Stimulated activated CD4-positive, alpha-beta T cell treated with anti-CD3 and anti-CD28 coated beads, Interleukin-12 subunit alpha, Interleukin-12 subunit beta, amount 100 ng/mL, for 4 hours (primary cell): Measurements from ENCODE around the gene ANKRD18A.

ENCODE experiments used
- DNase-seq: peaks from one replicate; pipeline ENCODE4 v3.0.0-alpha.2; 2020

The ANKRD18A gene

GRCh38 chr9:38620483-38621433, at the start of gene ANKRD18A:
Gene ANKRD18A, minus strand, starts transcription at chr9:38620596. Its CDS starts 311 bp downstream, at chr9:38620285.
- DNase-seq, result peak; percentile 73

- no peak for DNase-seq
Observed at GRCh38 chr9:38668791-38669466, 48.5 kb upstream of the ANKRD18A start.

- no peak for DNase-seq
Observed at GRCh38 chr9:38662763-38663593, 42.6 kb upstream of the ANKRD18A start.

GRCh38 chr9:38659538-38659937, 39.1 kb upstream of the ANKRD18A start:
- no peak for DNase-seq

DNA sequence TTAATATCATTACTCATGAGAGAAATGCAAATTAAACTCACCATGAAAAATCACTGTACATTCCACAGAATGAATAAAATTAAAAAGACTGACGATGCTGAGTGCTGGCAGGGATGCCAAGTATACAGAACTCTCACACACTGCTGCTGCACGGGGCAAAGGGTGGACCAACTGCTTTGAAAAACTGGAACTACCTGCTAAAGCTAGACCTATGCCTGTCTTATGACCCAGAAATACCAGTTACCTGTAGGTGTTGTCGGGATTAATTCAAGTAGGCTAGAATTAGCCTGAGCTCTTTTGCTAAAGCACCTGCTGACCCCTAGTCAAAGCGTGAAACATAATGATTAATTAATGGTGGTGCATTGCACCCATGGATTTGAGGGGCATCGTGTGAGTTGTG, 36.5 kb upstream of the ANKRD18A start:
- no peak for DNase-seq

GRCh38 chr9:38652486-38652885, 32.1 kb upstream of the ANKRD18A start:
- DNase-seq, result no peak

DNA sequence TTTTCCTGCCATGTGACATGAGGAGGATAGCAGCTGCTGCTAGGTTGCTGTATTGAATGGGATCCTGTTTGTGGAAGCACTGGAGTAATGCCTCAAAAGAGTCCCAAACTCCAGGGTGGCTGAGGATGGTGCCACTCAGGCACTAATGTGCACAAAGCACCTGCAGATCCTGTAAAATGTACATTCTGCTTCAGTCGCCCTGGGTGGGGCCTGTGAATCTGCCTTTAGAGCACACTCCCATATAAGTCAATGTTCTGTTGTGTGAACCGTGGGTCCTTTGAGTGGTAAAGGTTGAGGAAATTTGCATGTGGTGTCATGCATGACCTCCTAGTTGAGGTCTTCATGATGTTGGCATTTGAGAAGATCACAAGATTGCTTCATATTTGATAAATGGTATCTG, 31.6 kb upstream of the ANKRD18A start:
- DNase-seq, result no peak

DNA sequence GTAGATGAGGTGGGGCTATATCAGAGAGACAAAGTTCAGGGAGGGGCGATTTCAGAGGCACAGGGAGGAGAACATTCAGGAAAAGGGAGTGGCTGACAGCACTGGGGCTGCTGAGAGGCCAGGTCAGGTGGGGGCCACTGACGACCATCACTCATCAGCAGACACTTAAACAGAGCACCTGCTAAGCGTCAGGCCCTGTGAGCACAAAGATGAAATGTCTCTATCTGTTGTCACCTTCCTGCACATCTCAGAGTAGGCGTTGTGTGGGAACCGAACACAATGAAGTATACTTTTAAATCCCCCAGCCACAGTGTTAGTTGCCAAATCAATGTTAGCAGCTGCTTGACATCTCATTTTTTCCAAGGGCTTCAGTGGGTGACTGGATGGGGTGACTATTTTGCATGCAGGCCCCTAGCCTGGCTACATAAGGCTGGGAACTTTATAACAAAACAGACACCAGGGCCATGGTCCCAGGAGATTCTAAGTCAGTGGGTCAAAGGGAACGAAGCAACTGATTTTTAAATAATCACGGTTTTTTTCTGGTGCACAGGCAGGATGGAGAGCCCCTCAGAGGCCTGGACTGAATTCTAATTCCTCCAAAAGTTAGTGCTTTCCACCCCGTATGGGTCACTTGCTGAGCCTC, 31.1 kb upstream of the ANKRD18A start:
- DNase-seq, result no peak

GRCh38 chr9:38650564-38650963, 30.2 kb upstream of the ANKRD18A start:
- DNase-seq, result no peak

DNA sequence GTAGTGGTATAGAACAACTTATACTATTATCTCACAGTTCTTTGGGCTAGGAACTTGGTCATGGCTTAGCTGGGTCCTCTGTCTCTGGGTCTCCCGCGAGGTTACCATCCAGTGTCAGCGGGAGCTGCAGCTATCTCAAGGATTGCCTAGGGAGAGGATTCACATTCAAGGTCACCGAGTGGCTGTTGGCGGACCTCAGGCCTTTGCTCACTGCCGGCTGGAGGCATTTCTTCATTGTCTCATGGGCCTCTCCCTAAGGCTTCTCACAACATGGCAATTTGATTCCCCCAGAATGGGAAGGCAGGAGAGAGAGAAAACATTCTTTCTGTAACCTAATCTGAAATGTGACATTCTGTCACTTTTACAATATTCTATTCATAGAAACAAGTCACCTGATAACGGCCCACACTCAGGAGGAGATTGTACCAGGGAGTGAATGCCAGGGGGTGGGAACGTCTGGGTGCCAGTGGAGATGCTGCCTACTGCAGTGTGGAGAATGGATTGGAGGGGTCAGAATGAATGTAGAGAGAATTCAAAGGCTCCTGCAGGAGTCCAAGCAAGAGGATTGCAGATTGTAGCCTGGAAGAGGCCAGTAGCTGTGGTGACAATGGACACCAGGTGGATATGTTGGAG, 29.5 kb upstream of the ANKRD18A start:
- no peak for DNase-seq

- DNase-seq, result no peak
Observed at GRCh38 chr9:38644601-38645000, 24.2 kb upstream of the ANKRD18A start.

DNA sequence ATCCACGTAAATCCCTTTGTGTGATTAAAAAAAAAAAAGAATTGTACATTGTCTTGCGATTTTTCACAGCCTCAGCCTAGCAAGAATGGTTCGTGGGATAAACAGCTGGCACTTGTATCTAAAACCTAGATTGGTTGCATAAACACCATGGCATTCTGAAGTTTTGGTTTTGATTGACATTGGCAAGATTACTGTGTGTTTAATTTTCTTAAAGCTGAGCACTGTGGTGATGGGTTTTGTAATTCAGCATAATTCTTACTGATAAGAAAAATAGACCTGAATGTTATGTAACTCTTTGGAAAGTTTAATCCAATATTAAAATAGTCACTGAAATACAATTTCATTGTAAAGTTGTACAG, 23.4 kb upstream of the ANKRD18A start:
- no peak for DNase-seq

GRCh38 chr9:38642951-38643814, 22.8 kb upstream of the ANKRD18A start:
- DNase-seq, result no peak

GRCh38 chr9:38641985-38642864, 21.8 kb upstream of the ANKRD18A start:
- DNase-seq, result no peak

GRCh38 chr9:38641142-38641541, 20.7 kb upstream of the ANKRD18A start:
- DNase-seq, result no peak

DNA sequence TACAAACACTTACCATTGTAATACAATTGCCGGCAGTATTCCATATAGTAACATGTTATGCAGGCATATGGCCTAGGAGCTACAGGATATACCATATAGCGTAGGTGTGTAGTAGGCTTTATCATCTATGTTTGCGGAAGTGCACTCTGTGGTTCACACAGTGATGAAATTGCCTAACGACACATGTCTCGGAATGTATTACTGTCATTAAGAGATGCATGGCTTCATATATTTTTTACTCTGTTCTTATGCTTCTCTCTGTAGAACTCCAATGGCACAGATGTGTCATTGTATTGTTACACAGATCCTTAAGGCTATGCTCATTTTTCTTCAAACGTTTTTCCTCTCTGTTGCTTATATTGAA, 19.2 kb upstream of the ANKRD18A start:
- no peak for DNase-seq

- DNase-seq, result no peak
Observed at GRCh38 chr9:38638881-38639576, 18.6 kb upstream of the ANKRD18A start.

- no peak for DNase-seq
Observed at GRCh38 chr9:38634315-38634714, 13.9 kb upstream of the ANKRD18A start.

DNA sequence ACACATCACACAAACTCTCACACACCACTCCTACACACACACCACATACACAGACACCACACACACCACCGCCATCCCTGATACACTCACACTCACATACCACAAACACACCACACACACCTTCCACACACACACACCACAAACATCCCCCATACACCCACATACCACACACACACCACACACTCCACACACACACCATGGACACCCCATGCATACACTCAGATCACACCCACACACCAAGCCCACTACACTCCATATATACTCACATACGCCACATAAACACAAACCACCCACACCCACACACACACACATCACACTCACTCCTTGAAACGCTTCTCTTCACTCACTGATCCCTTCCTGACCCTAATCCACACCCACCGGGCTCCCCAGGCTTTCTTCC, 9.1 kb upstream of the ANKRD18A start:
- no peak for DNase-seq

DNA sequence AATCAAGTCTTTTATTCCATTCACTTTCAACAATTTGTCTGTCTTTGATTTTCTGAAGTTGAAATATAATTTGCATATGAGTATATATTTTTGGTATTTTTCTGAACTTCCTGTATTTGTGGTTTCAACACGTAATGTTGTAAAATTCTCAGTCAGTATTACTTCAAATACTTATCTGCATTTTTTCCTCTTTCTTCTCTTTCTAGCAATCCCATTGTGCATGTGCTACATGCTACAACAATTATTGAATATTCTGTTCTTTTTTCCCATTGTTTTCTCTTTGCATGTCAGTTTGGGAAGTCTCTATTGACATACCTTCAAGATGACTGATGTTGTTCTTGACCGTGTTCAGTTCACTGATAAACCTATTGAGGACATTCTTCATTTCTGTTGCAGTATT, 5.6 kb upstream of the ANKRD18A start:
- DNase-seq, result no peak
